Testis (tissue), 2 donors: ENCODE measurements around the gene MLXIP.

ENCODE experiments used
- POLR2A ChIP-seq: fragments of 450-650 bp; IDR thresholded peaks from one replicate; pipeline ENCODE4 v1.6.1; 2017; ENCODE audit warnings: antibody characterized with exemption, mild to moderate bottlenecking, moderate library complexity
- TF ChIP-seq, protein P1 (sequence below), 3 experiments: fragments of 450-650 bp in 2 of 3; fragments of 200-600 bp in 1 of 3; sonication (generic) in 1 of 3; IDR thresholded peaks; one replicate each; pipeline ENCODE4 v1.5.1; 2016 to 2019; ENCODE audit warnings: antibody characterized with exemption in 3 of 3, mild to moderate bottlenecking in 2 of 3, moderate library complexity in 1 of 3

DNA sequence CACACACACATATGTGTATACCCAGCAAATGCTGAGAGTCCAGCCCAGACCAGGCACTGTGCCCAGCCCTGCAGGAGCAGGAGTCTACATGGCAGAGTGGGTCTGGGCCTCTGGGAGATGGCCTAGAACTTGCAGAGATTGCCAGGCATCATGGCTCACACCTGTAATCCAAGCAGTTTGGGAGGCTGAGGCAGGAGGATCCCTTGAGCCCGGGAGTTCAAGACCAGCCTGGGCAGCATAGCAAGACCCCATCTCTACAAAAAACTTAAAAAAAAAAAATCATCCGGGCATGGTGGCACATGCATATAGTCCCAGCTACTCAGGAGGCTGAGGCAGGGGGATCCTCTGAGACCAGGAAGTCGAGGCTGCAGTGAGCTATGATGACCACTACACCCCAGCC lies 20.8 kb upstream of the MLXIP start:
- TF ChIP-seq POLR2A = no peak
- TF ChIP-seq, protein P1, sequence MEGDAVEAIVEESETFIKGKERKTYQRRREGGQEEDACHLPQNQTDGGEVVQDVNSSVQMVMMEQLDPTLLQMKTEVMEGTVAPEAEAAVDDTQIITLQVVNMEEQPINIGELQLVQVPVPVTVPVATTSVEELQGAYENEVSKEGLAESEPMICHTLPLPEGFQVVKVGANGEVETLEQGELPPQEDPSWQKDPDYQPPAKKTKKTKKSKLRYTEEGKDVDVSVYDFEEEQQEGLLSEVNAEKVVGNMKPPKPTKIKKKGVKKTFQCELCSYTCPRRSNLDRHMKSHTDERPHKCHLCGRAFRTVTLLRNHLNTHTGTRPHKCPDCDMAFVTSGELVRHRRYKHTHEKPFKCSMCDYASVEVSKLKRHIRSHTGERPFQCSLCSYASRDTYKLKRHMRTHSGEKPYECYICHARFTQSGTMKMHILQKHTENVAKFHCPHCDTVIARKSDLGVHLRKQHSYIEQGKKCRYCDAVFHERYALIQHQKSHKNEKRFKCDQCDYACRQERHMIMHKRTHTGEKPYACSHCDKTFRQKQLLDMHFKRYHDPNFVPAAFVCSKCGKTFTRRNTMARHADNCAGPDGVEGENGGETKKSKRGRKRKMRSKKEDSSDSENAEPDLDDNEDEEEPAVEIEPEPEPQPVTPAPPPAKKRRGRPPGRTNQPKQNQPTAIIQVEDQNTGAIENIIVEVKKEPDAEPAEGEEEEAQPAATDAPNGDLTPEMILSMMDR (IDR thresholded peaks at IDR 0.05) = no peak
